Activated CD8-positive, alpha-beta memory T cell treated with anti-CD3 and anti-CD28 coated beads, Interleukin-2, amount 10 ng/mL, durations not matched to agents 7 days and 5 days (primary cell): ENCODE data around the gene PTDSS2. TPM values are rescaled to one million over a fixed set of nuclear protein-coding genes. Genes with fewer than 3 reads are reported as not detected.
"Not testable (repeated sequence)": the region's sequence is repeated elsewhere in the genome, so short reads cannot be mapped to it uniquely, and the experiment has no call there.

Experiments used
- ATAC-seq: fragments of 150-1000 bp; cut with Tn5 transposase; one replicate; pipeline ENCODE4 v1.10.0; 2021; ENCODE audit warnings: moderate library complexity
- CTCF ChIA-PET: fragments of 350-600 bp; sonication (Branson Sonifier 250); formaldehyde crosslinking; loops from one replicate; lab custom pipeline; 2021; ENCODE audit warnings: antibody characterized with exemption; lab: Charles Lee
- DNase-seq: peaks from one replicate; pipeline ENCODE4 v3.0.0-alpha.2; 2020
- H3K27ac Mint-ChIP-seq: one replicate; pipeline ENCODE4 v1.8.0; 2021; ENCODE audit warnings: mild to moderate bottlenecking, mixed read lengths
- H3K27me3 Mint-ChIP-seq: one replicate; pipeline ENCODE4 v1.8.0; 2021; ENCODE audit warnings: mixed read lengths
- H3K36me3 Mint-ChIP-seq: one replicate; pipeline ENCODE4 v1.8.0; 2021; ENCODE audit warnings: mild to moderate bottlenecking, mixed read lengths
- H3K4me1 Mint-ChIP-seq: one replicate; pipeline ENCODE4 v1.8.0; 2021; ENCODE audit warnings: mixed read lengths
- H3K4me3 Mint-ChIP-seq: one replicate; pipeline ENCODE4 v1.8.0; 2021; ENCODE audit warnings: mild to moderate bottlenecking, moderate library complexity, mixed read lengths
- H3K9me3 Mint-ChIP-seq: one replicate; pipeline ENCODE4 v1.8.0; 2022; ENCODE audit warnings: low read depth, mixed read lengths
- total RNA-seq, 2 experiments: library from RNA; stranded (reverse); gene quantifications; one replicate each; pipeline ENCODE4 v1.2.3, GENCODE V29; 2021

The PTDSS2 gene
- total RNA-seq, 2 experiments from 2014 or later, result 26.6 to 31.2 TPM

DNA sequence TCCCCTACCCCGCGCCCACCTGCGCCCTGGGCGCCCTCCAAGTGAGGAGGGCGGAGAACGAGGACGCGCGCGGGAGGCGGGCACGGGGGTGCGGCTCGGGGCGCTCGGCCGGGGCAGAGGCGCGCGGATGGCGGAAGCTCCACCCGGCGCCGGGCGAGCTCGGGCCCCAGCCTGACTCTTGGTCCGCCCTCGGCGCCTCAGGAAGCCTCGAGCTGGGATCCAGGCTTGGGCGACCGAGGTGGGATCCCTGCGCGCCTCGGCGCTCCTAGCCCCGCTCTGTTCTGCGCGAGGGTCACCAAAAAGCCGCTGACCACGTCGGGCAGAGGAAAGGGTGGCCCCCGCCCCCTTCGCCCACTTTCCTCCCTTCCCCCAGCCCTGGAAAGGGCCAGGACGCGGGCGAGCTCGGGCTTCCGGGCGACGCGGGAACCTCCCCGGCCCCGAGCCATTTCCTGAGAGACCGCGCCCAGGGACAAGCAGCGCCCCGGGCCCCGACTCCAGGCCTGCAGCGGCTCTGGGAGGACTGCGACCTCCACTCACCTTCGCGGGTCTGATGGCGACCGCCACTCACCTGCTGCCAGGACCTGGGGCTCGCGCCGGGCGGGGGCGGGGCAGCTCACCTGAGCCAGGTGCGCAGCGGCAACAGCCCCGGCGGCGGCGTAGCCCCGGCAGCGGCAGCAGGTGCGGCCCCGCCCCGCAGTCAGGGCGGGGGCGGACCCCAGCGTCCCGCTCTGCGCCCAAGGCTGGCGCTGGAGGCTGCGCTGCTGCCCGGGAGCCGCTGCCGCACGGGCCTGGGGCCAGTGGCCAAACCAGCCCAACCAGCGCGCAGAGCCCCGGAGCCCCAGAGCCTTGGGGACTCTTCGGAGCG, 33.1 kb upstream of the PTDSS2 start:
- Mint-ChIP-seq H3K27ac (peak overlapping the region; percentile 90), H3K27me3 (no peaks in the 10 kb centered on the region)
- CTCF ChIA-PET, result interaction anchor here (1.1 to 7.9 kb wide), 6 partner anchors 10 to 102 kb away, joined by 4 to 74 read pairs (median 12); partner anchors contain the start of genes ANO9 and PTDSS2

DNA sequence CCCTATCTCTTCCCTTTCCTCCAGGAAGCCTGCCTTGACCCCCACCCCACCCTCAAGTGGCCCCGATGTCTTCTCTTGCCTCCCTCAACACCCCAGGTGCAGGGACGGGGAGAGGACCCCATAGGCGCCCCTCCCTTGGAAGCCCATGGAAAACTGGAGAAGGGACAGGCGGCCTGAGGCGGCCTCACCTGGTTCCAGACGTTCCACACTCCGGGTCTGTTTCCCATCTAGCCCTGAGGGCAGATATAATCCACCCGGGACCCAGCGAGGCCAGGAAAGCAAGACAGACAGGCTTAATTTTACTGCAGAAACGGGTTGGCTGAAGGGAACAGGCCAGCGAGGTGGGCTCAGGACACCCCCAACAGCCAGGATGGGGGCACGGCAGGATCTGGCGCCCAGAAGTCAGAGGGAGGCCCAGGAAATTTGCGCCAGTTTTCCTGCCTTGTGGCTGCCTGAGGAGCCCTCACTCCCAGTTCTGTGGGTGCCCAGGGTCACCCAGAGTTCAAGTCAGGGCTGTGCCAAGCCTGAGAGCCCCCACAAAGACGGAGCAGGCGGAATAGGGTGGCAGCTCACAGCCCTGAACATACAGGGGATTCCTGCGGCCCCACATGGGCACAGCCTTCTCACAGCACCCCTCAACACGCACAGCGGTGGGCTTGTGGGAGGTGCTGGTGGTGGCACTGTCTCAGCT, 32.3 kb upstream of the PTDSS2 start:
- H3K36me3 Mint-ChIP-seq, result peaks cover 2% of the 10 kb centered on the region
- H3K27me3 Mint-ChIP-seq, result no peaks in the 10 kb centered on the region
- peak overlapping the region; percentile 63 for H3K27ac Mint-ChIP-seq
- peaks cover 17% of the 10 kb centered on the region for H3K4me1 Mint-ChIP-seq
- H3K4me3 Mint-ChIP-seq, result peak overlapping the region; percentile 60
- ATAC-seq (no peak), DNase-seq (no peak)
- CTCF ChIA-PET, result interaction anchor here (1.3 to 7.9 kb wide), 4 partner anchors 11 to 101 kb away, joined by 7 to 74 read pairs (median 19); partner anchors contain the start of genes ANO9 and PTDSS2
- no peaks in the 10 kb centered on the region for H3K9me3 Mint-ChIP-seq

More for the DNA sequence above, 33.1 kb upstream of the PTDSS2 start:
- Mint-ChIP-seq H3K9me3 (no peaks in the 10 kb centered on the region), H3K4me1 (peaks cover 19% of the 10 kb centered on the region), H3K36me3 (peaks cover 2% of the 10 kb centered on the region), H3K4me3 (peak overlapping the region; percentile 94)
- DNase-seq, result peak; percentile 73
- ATAC-seq, result peak; percentile 57

DNA sequence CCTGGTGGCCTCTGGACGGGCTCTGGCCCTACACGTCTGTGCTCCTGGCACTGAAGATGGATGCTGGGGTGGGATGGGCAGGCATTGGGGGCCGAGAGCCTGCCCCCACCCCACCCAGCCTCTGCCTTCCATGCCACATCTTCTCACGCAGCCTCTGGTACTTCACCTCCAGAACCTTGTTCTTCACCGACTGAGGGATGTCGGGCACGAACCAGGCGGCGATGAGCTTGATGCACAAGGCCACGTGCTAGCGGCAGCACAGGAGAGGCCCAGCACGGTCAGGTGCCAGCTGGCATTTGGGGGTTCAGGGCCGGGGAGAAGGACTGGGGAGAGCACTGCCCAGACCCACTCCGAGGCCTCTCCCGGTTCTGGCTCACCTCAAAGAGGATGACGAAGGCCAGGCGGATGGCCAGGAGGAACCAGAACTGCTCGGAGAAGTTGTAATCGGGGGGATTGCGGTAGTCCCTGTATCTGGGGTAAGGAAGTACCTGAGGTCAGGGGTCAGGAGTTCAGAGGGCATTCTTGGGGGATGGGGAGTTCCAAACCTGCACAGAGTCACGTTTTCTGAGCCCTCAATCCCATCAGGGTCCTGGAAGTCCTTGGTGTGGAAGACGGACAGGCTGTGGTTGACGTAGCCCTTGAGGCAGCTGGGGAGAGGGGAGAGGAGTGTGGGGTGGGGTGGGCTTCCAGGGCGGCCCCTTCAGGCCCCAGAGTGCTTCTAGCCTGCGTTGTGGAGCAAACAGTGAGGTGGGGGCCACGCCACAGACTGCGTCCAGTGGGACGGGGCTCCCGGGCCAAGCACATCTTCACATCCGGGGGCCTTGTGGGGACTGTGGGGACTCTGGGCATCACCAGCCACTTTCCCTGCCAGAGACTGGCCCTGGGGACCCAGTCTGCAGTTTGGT, 31.5 kb upstream of the PTDSS2 start:
- DNase-seq, result no peak
- Mint-ChIP-seq H3K9me3 (no peaks in the 10 kb centered on the region), H3K4me1 (peaks cover 9% of the 10 kb centered on the region), H3K36me3 (peaks cover 2% of the 10 kb centered on the region), H3K4me3 (no peak overlapping the region), H3K27ac (no peak overlapping the region), H3K27me3 (no peaks in the 10 kb centered on the region)
- CTCF ChIA-PET, result interaction anchor here (7.9 kb wide), 1 partner anchor 32 kb away, joined by 74 read pairs; the partner anchor contains the start of gene PTDSS2
- ATAC-seq, result no peak

DNA sequence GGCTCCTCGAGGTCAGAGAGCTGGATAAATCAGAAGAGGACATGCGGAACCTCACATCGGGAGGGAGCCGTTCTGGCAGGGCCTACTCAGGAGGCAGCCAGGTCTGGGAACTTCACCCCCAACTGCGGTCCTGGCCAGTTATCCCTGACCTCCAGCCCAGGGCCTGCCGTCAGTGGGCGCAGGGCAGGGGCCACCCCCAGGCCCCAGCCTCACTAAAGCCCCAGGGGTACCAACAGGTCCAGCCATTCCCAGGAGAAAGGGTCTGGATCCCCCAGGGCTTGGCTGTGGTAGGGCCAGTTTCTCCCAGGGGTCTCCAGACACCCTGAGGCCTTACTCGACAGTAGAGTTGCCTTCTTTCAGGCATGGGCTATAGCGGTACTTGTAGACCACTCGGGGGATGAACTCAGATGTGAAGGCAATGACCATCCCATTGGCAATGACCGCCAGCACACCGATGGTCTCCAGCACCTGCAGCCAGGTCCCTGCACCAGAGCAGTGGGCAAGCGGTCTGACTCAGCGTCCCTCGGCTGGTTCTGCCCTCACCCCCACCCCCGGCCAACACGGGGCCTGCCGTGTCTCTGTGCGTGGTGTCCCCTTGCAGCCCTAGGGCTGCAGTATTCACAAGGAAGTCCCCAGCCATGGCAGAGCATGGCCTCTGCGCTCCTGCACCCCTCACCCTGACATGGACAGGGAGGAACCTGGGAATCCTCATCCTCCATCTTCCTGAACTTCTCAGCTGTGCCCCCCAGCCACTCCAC, 30.7 kb upstream of the PTDSS2 start:
- Mint-ChIP-seq H3K36me3 (peaks cover 5% of the 10 kb centered on the region), H3K27ac (no peak overlapping the region), H3K9me3 (no peaks in the 10 kb centered on the region), H3K27me3 (no peaks in the 10 kb centered on the region), H3K4me1 (peaks cover 7% of the 10 kb centered on the region), H3K4me3 (no peak overlapping the region)
- no peak for DNase-seq
- CTCF ChIA-PET, result no interaction called here
- ATAC-seq, result no peak

DNA sequence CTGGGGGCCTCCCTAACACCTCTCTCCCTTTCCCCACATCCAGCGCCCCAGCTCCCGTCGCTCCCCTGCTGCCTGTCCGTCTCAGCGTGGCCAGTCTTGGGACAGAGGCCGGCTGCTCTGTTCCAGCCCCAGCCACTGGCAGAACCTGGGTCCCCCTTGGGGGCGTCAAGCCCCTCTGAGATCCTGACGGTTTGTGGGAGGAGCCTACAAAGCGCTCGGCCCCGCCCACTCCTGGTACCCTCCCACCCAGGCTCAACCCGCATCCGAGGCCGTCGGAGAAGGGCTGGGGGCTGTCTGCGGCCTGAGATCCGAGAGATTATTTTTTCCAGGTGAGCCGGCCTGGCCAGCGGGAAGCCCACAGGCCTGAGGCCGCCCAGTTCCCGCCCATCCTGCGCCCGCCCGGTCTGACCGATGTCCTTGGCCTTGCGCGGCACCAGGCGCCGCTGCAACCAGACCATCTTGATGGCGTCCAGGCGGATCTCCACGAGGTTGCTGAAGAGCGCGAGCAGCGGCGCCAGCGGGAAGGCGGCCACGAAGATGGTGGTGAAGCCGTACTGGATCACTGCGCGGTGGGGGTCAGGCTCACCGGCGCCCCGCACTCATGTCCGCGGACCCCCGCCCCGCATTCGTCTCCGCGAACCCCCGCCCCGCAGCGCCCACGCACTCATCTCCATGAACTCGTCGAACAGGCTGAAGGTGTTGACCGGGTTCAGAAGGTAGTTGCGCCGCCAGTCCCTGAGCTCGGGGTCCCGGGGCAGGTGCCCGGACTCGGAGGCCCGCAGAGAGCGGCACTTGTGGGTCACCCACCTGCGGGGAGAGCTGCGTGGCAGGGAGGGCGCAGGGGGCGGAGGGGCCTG, 29.8 kb upstream of the PTDSS2 start:
- peaks cover 9% of the 10 kb centered on the region for H3K36me3 Mint-ChIP-seq
- H3K4me3 Mint-ChIP-seq, result no peak overlapping the region
- no peak overlapping the region for H3K27ac Mint-ChIP-seq
- DNase-seq (no peak), ATAC-seq (no peak)
- peaks cover 3% of the 10 kb centered on the region for H3K4me1 Mint-ChIP-seq
- no peaks in the 10 kb centered on the region for H3K9me3 Mint-ChIP-seq
- H3K27me3 Mint-ChIP-seq, result no peaks in the 10 kb centered on the region
- CTCF ChIA-PET, result no interaction called here

DNA sequence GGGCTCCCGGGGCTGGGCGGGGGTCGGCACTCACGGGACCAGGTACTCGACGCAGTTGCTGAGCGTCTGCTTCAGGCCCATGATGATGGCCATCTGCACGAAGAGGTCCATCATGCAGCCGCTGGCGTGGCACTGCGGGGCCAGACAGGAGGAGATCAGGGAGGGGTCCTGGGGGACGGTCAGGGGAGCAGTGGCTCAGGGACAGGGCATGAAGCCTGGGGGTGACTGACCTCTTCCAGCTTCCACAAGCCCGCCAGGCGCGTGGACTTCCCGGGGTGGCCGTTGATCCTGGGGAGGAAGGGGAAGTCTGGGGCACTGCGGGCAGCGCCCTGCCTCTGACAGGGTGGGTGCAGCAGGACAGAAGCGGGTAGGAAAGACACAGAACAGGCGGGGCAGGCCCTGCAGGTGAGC, 29.2 kb upstream of the PTDSS2 start:
- Mint-ChIP-seq H3K27me3 (no peaks in the 10 kb centered on the region), H3K4me1 (peaks cover 3% of the 10 kb centered on the region), H3K4me3 (no peak overlapping the region), H3K9me3 (no peaks in the 10 kb centered on the region), H3K27ac (no peak overlapping the region), H3K36me3 (peaks cover 11% of the 10 kb centered on the region)
- DNase-seq (no peak), ATAC-seq (no peak)
- CTCF ChIA-PET, result no interaction called here

DNA sequence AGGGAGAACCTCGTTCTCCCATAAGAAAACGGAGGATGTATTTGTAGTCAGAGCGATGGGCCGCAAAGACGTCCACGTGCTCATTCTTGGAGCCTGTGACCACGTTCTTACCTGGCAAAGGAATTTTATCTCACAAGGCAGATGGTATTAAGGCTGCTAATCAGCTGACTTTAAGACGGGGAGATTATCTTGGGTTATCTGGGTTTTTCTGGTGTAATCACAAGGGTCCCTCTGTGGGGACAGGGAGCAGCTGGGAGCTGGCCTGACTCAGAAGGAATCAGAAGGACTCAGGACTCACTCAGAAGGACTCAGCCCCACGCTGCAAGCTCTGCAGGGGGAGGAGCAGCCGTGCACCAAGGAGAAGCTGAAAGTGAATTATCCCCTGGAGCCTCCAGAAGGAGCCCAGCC, 27.8 kb upstream of the PTDSS2 start:
- Mint-ChIP-seq H3K36me3 (peaks cover 11% of the 10 kb centered on the region), H3K27ac (no peak overlapping the region), H3K4me1 (peaks cover 3% of the 10 kb centered on the region), H3K4me3 (no peak overlapping the region), H3K9me3 (no peaks in the 10 kb centered on the region), H3K27me3 (no peaks in the 10 kb centered on the region)
- ATAC-seq (no peak), DNase-seq (no peak)
- CTCF ChIA-PET, result interaction anchor here (0.7 to 2.4 kb wide), 3 partner anchors 15 to 28 kb away, joined by 3 to 10 read pairs (median 3); partner anchors contain the start of gene PTDSS2

DNA sequence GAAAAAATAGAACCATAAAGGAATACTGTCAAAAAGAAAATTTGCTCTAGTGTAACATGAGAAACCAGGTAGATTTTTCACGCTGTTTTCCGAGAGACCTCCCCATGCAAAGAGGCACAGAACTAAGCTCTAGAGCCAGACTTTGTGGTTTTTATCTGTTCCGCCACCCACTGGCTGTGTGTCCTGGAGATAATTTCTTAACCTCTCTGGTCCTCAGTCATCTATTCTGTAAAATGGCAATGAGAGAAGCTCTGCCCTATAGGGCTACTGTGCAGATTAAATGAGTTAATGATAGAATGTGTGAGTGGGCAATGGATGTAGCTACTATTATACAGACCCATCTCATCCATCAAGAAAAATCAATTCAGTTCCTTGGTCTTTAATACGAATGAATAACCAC, 25.8 kb upstream of the PTDSS2 start:
- H3K4me1 Mint-ChIP-seq, result no peaks in the 10 kb centered on the region
- H3K9me3 Mint-ChIP-seq, result no peaks in the 10 kb centered on the region
- H3K4me3 Mint-ChIP-seq, result no peak overlapping the region
- DNase-seq, result no peak
- no peak overlapping the region for H3K27ac Mint-ChIP-seq
- H3K27me3 Mint-ChIP-seq, result no peaks in the 10 kb centered on the region
- H3K36me3 Mint-ChIP-seq, result peaks cover 16% of the 10 kb centered on the region
- no peak for ATAC-seq
- CTCF ChIA-PET, result interaction anchor here (2.1 kb wide), 1 partner anchor 9 kb away, joined by 5 read pairs; the partner anchor contains the start of gene SIGIRR

DNA sequence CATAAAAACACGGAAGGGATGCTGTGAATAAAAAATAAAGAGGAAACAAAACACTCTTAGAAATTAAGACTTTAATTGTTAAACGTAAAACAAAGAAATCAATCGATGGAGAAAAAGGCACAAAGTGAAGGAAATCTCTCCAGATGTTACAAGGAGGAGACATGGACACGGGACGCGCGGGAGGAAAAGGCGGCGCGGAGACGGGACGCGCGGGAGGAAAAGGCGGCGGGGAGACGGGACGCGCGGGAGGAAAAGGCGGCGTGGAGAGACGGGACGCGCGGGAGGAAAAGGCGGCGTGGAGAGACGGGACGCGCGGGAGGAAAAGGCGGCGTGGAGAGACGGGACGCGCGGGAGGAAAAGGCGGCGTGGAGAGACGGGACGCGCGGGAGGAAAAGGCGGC, 25.3 kb upstream of the PTDSS2 start:
- not testable (repeated sequence) for H3K4me1 Mint-ChIP-seq, H3K27me3 Mint-ChIP-seq, H3K27ac Mint-ChIP-seq, DNase-seq, ATAC-seq, H3K9me3 Mint-ChIP-seq, H3K4me3 Mint-ChIP-seq
- peaks cover 17% of the 10 kb centered on the region for H3K36me3 Mint-ChIP-seq
- CTCF ChIA-PET, result interaction anchor here (2.1 kb wide), 1 partner anchor 10 kb away, joined by 5 read pairs; the partner anchor contains the start of gene SIGIRR

DNA sequence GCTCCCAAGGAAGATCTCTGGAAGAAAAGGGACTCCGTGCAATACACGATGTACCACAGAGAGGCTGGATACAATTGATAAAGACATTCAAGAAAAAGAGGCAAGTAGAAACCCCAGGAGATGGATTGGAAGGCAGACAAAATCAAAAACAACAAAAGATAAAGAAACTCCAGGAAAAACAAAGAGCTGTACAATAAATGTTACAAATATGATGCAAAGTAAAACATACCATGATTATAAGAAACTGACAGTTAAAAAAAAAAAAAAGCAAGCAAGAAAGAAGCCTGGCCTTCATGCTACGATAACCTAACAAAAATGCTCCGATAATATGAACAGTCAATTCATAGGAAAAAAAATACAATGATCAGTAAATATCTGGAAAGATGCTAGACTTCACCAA, 24.8 kb upstream of the PTDSS2 start:
- ATAC-seq (no peak), DNase-seq (no peak)
- no peaks in the 10 kb centered on the region for H3K27me3 Mint-ChIP-seq
- H3K27ac Mint-ChIP-seq, result no peak overlapping the region
- H3K4me3 Mint-ChIP-seq, result no peak overlapping the region
- no peaks in the 10 kb centered on the region for H3K9me3 Mint-ChIP-seq
- H3K36me3 Mint-ChIP-seq, result peaks cover 17% of the 10 kb centered on the region
- no peaks in the 10 kb centered on the region for H3K4me1 Mint-ChIP-seq
- CTCF ChIA-PET, result interaction anchor here (0.8 to 2.1 kb wide), 2 partner anchors 10 to 271 kb away, joined by 3 to 5 read pairs; partner anchors contain the start of genes SIGIRR and TMEM80

DNA sequence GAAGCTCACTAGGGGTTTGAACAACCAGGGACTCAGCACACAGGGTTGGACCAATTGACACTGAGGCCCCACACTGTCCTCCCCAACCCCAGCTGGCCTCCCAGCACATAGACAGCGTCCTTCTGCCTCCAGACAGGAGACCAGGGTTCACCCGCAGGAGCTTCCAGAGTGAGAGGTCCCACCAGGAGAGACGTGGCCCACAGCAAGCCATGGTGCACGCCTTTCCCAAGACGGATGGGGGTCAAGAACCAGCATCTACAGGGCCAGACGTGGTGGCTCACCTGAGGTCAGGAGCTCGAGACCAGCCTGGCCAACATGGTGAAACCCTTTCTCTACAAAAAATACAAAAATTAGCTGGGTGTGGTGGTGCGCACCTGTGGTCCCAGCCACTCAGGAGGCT, 23.2 kb upstream of the PTDSS2 start:
- Mint-ChIP-seq H3K27me3 (no peaks in the 10 kb centered on the region), H3K36me3 (peaks cover 17% of the 10 kb centered on the region), H3K9me3 (no peaks in the 10 kb centered on the region), H3K27ac (no peak overlapping the region), H3K4me1 (no peaks in the 10 kb centered on the region), H3K4me3 (no peak overlapping the region)
- no peak for DNase-seq
- CTCF ChIA-PET, result interaction anchor here (0.9 to 1.3 kb wide), 2 partner anchors 21 to 23 kb away, joined by 3 read pairs; partner anchors contain the start of gene PTDSS2
- ATAC-seq, result no peak
